ENCODE measurements around the gene EEF2K. TPM values are rescaled to one million over a fixed set of nuclear protein-coding genes. Genes with fewer than 3 reads are reported as not detected.

EEF2K gene
- total RNA-seq, 4 donors from 2014 or later: 14.7 to 59.9 (median 26.4) TPM

DNA sequence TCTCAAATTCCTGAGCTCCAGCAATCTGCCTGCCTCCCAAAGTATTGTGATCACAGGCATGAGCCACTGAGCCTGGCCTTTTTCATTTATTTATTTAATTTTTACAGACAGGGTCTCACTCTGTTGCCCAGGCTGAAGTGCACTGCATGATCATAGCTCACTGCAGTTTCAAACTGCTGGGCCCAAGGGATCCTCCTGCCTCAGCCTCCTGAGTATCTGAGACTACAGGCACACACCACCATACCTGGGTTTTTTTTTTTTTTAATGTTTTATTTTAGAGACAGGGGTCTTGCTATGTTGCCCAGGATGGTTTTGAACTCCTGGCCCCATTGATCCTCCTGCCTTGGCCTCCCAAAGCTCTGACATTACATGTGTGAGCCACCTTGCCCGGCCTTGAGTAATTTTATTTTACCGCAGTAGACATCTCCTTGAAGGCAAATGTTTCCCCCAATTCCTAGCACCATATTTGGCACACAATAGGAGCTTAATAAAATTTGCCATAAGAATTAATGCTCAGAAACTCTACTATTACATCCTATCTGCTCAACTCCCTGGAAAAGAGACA, 1.9 kb upstream of the EEF2K start:
- ATAC-seq (ENCODE audit: low FRiP score): no peak
- TF ChIP-seq, protein P1, sequence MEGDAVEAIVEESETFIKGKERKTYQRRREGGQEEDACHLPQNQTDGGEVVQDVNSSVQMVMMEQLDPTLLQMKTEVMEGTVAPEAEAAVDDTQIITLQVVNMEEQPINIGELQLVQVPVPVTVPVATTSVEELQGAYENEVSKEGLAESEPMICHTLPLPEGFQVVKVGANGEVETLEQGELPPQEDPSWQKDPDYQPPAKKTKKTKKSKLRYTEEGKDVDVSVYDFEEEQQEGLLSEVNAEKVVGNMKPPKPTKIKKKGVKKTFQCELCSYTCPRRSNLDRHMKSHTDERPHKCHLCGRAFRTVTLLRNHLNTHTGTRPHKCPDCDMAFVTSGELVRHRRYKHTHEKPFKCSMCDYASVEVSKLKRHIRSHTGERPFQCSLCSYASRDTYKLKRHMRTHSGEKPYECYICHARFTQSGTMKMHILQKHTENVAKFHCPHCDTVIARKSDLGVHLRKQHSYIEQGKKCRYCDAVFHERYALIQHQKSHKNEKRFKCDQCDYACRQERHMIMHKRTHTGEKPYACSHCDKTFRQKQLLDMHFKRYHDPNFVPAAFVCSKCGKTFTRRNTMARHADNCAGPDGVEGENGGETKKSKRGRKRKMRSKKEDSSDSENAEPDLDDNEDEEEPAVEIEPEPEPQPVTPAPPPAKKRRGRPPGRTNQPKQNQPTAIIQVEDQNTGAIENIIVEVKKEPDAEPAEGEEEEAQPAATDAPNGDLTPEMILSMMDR (IDR thresholded peaks at IDR 0.05): no peak
- DNase-seq (ENCODE audit: low spot score): no peak

DNA sequence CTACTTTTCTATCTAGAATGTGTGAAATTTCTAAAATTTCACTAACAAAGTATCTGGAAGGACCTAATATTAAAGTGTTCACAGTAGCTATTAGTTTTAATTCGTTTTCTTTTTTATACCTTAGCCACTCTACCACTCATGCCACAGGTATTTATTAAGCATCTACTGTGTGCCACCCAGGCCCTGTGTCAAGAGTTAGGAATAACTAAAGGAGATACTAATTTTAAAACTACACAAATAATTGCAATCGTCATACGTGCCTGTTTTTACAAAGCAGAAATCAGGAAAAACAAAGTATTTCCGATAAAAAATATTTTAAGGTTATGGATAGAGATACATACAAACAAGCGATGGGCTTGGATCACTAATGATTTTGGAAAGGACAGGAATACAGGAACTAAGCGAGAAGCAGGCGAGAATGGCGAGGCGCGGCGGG, 483 bp upstream of the EEF2K start:
- ATAC-seq (ENCODE audit: low FRiP score) (no peak), DNase-seq (ENCODE audit: low spot score) (no peak)
- TF ChIP-seq, protein P1 (IDR thresholded peaks at IDR 0.05): no peak

DNA sequence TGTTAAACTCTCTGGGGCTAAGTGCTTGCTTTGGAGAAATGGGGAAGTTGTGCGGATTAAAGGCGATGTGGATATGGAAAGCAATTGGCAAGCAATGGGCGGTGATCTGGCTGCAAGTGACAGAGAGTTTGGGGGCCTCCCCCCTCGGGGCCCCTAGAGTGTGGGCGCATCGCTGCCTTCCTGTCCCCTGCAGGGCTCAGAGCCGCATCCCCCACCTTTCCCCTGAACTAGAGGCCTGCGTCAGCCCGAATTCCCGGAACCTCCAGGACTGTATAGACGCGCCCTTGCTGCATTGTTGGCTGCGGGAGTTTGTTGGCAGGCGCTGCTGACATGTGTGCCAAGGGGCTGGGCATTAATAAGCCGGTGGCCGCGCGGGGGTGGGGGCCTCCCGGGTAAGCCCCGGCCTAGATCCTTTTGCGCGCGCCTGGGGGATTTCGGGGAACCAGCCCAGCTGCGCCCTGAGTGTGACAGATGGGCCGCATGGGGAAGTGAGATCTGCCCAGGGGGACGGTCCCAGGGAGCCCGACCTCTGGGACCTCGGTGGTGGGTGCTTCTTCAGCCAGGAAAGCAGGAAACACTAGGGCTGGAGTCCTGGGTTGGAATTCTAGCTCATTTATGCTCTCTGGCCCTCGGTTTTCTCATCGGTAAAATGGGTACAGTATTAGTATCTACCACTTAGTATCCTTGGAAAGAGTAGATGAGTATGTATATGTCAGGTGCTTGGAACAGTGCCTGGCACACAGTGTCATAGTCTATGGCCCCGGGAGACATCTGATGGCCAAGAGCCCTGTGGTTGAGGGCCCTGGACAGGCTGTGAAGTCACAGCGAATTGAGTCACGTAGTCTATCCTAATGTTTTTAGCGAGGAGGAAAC, 1.0 kb downstream of the EEF2K start:
- peak; percentile 69 for ATAC-seq (ENCODE audit: low FRiP score)
- DNase-seq (ENCODE audit: low spot score): peak; percentile 76
- TF ChIP-seq, protein P1 (IDR thresholded peaks at IDR 0.05): no peak

DNA sequence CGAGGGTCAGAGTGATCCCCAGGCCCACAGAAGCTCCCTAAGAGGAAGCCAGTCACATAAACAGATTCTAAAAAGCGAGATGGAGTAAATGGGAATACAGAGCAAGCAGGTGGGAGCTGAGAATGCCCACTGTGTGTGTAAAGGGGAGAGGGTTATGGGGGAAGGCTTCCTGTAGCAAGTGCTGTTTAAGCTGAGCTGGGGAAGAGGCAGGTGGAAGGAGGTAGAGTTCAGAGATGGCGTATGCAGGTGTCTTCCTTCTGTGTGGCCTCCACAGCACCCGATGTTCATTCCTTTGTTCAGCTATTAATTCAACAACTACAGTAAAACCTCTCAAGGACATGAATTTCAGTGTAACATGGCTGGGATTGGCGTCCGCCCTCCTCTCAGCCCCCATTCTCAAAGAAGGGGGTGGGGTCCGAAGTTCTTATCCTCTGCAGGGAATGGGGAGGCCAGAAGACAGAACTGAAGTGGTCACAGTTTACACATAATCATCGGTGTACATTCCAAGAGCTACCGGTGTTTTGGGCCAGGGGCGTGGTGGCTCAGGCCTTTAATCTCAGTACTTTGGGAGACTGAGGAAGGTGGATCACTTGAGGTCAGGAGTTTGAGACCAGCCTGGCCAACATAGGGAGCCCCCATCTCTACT, 1.8 kb downstream of the EEF2K start:
- DNase-seq (ENCODE audit: low spot score) (no peak), ATAC-seq (ENCODE audit: low FRiP score) (no peak)
- TF ChIP-seq, protein P1 (IDR thresholded peaks at IDR 0.05): no peak

DNA sequence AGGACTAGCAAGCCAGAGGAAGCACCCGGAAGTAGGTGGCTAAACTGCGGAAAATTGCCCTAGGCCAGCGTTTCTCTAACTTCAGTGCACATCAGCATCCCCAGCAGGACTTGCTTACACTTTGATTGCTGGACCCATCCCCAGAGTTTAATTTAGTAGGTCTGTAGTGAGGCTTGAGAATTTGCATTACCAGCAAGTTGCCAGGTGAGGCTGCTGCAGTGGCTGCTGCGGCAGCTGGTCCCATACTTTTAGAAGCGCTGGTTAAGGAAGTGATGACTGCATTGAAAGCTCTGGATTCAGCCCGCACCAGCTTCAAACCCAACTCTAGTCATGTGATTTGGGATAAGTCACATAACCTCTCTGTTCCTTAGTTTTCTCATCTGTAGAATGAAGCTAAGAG, 4.2 kb downstream of the EEF2K start:
- DNase-seq (ENCODE audit: low spot score) (no peak), ATAC-seq (ENCODE audit: low FRiP score) (no peak)
- TF ChIP-seq, protein P1 (IDR thresholded peaks at IDR 0.05): no peak

DNA sequence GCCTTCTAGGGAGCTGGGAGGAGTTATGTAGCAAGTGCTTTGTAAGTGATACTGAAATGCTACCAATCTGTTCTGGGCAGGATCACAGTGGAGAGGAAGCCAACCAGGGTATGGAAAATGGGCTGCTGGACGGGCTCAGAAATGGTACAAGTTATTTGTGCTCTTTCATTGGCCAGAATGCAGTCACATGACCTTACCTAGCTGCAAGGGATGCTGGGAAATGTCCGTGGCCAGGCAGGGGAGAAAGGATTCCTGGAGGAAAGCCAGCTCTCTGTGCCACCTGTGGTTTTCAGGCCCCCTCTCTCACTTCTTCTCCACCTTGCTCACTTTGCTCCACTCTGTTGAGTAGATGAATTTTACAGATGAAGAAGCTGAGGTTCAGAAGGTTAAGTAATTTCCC, 4.8 kb downstream of the EEF2K start:
- ATAC-seq (ENCODE audit: low FRiP score) (no peak), DNase-seq (ENCODE audit: low spot score) (no peak)
- TF ChIP-seq, protein P1 (IDR thresholded peaks at IDR 0.05): no peak
